GM06990 (cell line): ENCODE data around the gene DNAI1.

ENCODE experiments used
- DNase-seq: peaks from one replicate; pipeline ENCODE4 v3.0.0-alpha.2; 2011; ENCODE audit not compliant: insufficient read length; ENCODE audit errors: extremely low read depth
- H3K27me3 ChIP-seq: replicated peaks from 2 replicates; pipeline ENCODE4 v1.6.0; 2011; ENCODE audit warnings: low read length; ENCODE audit not compliant: control insufficient read depth, insufficient read depth
- H3K36me3 ChIP-seq: 2 replicates; pipeline ENCODE4 v1.5.1; 2011; ENCODE audit warnings: low read length; ENCODE audit not compliant: control insufficient read depth, insufficient read depth
- H3K4me3 ChIP-seq: replicated peaks from 2 replicates; pipeline ENCODE4 v1.5.1; 2011; ENCODE audit warnings: low read depth, mild to moderate bottlenecking, control low read depth, low read length
- TF ChIP-seq, protein P1 (sequence below): IDR thresholded peaks from 2 replicates; pipeline ENCODE4 v1.5.1; 2011; ENCODE audit warnings: low read length, control low read depth, mild to moderate bottlenecking, inconsistent platforms; ENCODE audit not compliant: insufficient read depth, poor library complexity, severe bottlenecking

The DNAI1 gene

DNA sequence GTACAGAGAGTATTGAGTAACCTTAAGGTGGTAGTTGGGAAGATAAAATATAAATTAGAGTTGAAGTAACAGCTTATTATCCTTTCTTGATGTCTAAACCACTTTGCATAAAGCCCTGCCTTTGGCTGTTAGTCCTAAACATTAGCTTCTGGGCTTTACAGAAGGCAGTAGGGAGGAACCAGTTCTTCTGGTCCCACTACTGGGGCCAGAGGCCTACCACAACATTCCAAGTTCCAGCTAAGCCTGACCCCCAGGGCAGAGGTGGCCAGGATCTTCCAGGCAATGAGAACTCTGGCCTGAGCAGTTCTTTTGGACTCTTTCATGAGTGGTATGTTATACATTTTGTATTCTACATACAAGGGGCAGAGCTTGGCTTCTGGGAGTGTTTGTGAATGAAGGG, 26.1 kb downstream of the DNAI1 start:
- Histone ChIP-seq H3K27me3 (no peaks in the 10 kb centered on the region; the same call in none of the 2 replicates), H3K36me3 (no peaks in the 10 kb centered on the region), H3K4me3 (no peak overlapping the region)
- TF ChIP-seq, protein P1, sequence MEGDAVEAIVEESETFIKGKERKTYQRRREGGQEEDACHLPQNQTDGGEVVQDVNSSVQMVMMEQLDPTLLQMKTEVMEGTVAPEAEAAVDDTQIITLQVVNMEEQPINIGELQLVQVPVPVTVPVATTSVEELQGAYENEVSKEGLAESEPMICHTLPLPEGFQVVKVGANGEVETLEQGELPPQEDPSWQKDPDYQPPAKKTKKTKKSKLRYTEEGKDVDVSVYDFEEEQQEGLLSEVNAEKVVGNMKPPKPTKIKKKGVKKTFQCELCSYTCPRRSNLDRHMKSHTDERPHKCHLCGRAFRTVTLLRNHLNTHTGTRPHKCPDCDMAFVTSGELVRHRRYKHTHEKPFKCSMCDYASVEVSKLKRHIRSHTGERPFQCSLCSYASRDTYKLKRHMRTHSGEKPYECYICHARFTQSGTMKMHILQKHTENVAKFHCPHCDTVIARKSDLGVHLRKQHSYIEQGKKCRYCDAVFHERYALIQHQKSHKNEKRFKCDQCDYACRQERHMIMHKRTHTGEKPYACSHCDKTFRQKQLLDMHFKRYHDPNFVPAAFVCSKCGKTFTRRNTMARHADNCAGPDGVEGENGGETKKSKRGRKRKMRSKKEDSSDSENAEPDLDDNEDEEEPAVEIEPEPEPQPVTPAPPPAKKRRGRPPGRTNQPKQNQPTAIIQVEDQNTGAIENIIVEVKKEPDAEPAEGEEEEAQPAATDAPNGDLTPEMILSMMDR = no peak
- DNase-seq = no peak

DNA sequence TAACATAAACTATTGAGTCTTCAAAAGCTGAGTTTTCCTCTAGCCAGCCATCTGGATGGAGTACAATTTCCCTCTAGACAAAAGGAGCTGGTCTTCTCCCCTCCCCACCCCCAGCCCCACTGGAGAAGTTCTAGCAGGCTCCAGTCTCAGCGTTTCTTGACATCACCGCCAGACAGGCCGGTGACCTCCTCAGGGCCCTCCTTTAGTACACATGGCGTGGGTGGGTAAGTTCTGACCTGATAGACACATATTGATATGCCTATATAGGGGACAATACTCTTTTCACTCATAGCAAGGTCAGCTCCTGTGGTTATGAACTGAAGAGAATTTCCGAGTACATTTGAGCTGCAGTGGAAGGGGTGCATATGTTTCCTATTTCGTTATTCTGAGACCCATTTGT, 27.2 kb downstream of the DNAI1 start:
- DNase-seq = no peak
- no peaks in the 10 kb centered on the region for H3K36me3 ChIP-seq
- TF ChIP-seq, protein P1 = no peak
- H3K4me3 ChIP-seq = no peak overlapping the region
- no peaks in the 10 kb centered on the region; the same call in none of the 2 replicates for H3K27me3 ChIP-seq

DNA sequence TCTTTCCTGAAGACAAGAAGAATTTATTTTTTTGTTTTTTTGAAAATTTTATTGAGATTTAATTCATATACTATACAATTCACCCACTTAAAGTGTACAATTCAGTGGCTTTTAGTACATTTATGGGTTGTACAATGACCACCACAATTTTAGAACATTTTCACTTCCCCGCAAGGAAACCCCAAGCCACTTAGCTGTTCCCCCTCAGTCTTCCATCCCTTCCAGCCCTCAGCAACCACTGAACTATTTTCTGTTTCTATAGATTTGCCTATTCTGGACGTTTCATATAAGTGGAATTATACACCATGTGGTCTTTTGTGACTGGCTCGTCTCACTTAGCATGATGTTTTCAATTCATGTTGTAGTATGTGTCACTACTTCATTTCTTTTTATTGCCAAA, 28.0 kb downstream of the DNAI1 start:
- Histone ChIP-seq H3K36me3 (no peaks in the 10 kb centered on the region), H3K4me3 (no peak overlapping the region), H3K27me3 (peaks cover 2% of the 10 kb centered on the region)
- DNase-seq = no peak
- TF ChIP-seq, protein P1 = no peak

DNA sequence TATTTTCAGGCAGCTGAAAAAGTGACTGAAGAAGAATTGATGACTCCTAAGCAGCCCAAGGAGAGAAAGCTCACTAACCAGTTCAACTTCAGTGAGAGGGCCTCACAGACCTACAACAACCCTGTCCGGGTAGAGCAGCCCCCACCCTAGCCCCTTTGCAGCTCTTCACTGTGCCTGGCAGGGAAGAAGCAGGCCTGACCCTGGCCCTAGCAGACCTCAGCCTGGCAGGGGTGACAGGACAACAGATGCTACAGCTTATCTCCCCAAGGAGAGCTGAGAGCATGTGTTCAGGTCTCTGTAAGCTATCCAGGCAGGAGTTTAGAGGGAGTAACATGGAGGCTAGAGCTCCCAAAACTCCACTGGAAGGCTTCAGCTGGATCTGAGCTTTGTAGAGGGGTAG, 31.8 kb downstream of the DNAI1 start:
- H3K4me3 ChIP-seq = no peak overlapping the region
- DNase-seq = no peak
- H3K36me3 ChIP-seq = no peaks in the 10 kb centered on the region
- peaks cover 2% of the 10 kb centered on the region for H3K27me3 ChIP-seq
- TF ChIP-seq, protein P1 = no peak

DNA sequence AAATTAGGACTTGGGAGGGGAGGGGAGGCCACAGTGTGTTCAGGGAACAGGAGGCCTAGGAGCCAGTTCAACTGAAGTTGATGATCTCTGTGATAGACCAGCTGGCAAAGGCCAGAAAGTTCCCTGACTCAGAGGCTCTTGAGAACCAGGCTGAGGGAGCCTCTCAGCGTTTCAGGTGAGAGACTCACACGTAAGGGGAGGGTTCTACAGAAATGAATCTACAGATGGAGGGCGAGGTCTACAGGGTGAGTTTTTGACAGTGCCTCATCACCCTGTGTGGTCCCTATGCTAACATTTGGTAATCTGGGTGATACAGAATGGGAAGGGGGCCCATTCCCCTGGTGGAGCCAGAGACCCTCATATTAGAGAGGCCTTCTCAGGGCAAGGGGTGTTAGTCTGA, 32.2 kb downstream of the DNAI1 start:
- TF ChIP-seq, protein P1 = no peak
- Histone ChIP-seq H3K36me3 (no peaks in the 10 kb centered on the region), H3K4me3 (no peak overlapping the region), H3K27me3 (peaks cover 2% of the 10 kb centered on the region)
- DNase-seq = no peak

DNA sequence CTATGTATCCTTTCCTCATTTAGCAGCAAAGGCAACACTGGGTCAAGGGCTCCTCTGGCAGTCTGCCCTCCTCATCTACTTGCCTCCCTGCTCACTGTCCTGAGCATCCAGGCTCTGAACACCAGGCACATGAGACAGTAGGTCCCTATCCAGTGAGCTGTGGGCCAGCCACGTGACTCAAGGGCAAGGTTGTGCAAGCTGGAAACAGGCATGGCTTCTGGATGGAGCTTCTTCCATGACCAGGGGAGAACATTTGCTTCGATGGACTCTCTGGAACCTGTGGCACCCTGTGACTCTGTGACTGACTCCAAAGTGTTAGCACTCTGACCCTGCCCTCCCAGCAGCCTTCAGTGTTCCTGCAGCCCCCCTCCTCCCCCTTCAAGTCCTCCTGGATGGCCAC, 33.0 kb downstream of the DNAI1 start:
- Histone ChIP-seq H3K36me3 (no peaks in the 10 kb centered on the region), H3K27me3 (peaks cover 4% of the 10 kb centered on the region), H3K4me3 (no peak overlapping the region)
- no peak for DNase-seq
- TF ChIP-seq, protein P1 = no peak
